ENCODE results near the gene CYB561D1. TPM values are rescaled to one million over a fixed set of nuclear protein-coding genes. Genes with fewer than 3 reads are reported as not detected.

The CYB561D1 gene
- total and polyA plus RNA-seq, 2 of the 13 experiments (the other 11 are each of a cell fraction or from before 2014, with no cell fraction given) = 3.9 to 4.1 TPM

GRCh38 chr1:109532365-109533136 lies 38.7 kb downstream of the CYB561D1 start (continued):
- TF ChIP-seq FOXP4 (CRISPR knock-in tag; IDR thresholded peaks at IDR 0.05) = 0 out of 2 replicates have a peak, but pooled peaks have one; percentile 4
- no peak for TF ChIP-seq ARID2 (CRISPR knock-in tag; IDR thresholded peaks at IDR 0.05; ENCODE audit: borderline replicate concordance)
- TF ChIP-seq MEIS1 (CRISPR knock-in tag; IDR thresholded peaks at IDR 0.05; ENCODE audit: borderline replicate concordance) = peak; percentile 87; the same call in 1 of the 2 replicates
- TF ChIP-seq ETV5 (CRISPR knock-in tag; IDR thresholded peaks at IDR 0.05; ENCODE audit: borderline replicate concordance) = peak; percentile 82
- TF ChIP-seq ELF1 (CRISPR knock-in tag; IDR thresholded peaks at IDR 0.05) = peak; percentile 50; the same call in 1 of the 2 replicates
- TF ChIP-seq RAD21 (CRISPR knock-in tag; IDR thresholded peaks at IDR 0.05) = peak; percentile 83
- TF ChIP-seq NR2F6 (IDR thresholded peaks at IDR 0.05) = no peak
- TF ChIP-seq NR2F6 (CRISPR knock-in tag; IDR thresholded peaks at IDR 0.05) = 0 out of 2 replicates have a peak, but pooled peaks have one; percentile 8
- TF ChIP-seq KLF13 (CRISPR knock-in tag; IDR thresholded peaks at IDR 0.05) = peak; percentile 22; the same call in 1 of the 2 replicates
- TF ChIP-seq PHF21A (CRISPR knock-in tag; IDR thresholded peaks at IDR 0.05) = no peak
- peak; percentile 25; the same call in 1 of the 2 replicates for TF ChIP-seq ELF4 (CRISPR knock-in tag; IDR thresholded peaks at IDR 0.05; ENCODE audit: borderline replicate concordance)
- TF ChIP-seq THAP11 (CRISPR knock-in tag; IDR thresholded peaks at IDR 0.05) = peak; percentile 22; the same call in 1 of the 2 replicates
- TF ChIP-seq PATZ1 (CRISPR knock-in tag; IDR thresholded peaks at IDR 0.05) = peak; percentile 73
- 0 out of 2 replicates have a peak, but pooled peaks have one; percentile 36 for TF ChIP-seq ZNF556 (CRISPR knock-in tag; IDR thresholded peaks at IDR 0.05; ENCODE audit: borderline replicate concordance)
- TF ChIP-seq GATAD1 (CRISPR knock-in tag; IDR thresholded peaks at IDR 0.05) = 0 out of 2 replicates have a peak, but pooled peaks have one; percentile 11
- peak; percentile 27; the same call in 1 of the 2 replicates for TF ChIP-seq HNF1B (CRISPR knock-in tag; IDR thresholded peaks at IDR 0.05)
- peak; percentile 60 for TF ChIP-seq SMC3 (IDR thresholded peaks at IDR 0.05; ENCODE audit: low read length)
- TF ChIP-seq SP4 (CRISPR knock-in tag; IDR thresholded peaks at IDR 0.05) = no peak
- peak; percentile 36; the same call in 1 of the 2 replicates for TF ChIP-seq MAZ (IDR thresholded peaks at IDR 0.05; ENCODE audit: borderline replicate concordance, low read depth, low read length)
- TF ChIP-seq MAZ (CRISPR knock-in tag; IDR thresholded peaks at IDR 0.05; ENCODE audit: low read depth) = no peak; the same call in none of the 2 replicates
- peak; percentile 50; the same call in 1 of the 2 replicates for TF ChIP-seq ZNF580 (CRISPR knock-in tag; IDR thresholded peaks at IDR 0.05; ENCODE audit: borderline replicate concordance, low read depth)
- 0 out of 2 replicates have a peak, but pooled peaks have one; percentile 48 for TF ChIP-seq ZNF784 (CRISPR knock-in tag; IDR thresholded peaks at IDR 0.05; ENCODE audit: borderline replicate concordance)
- TF ChIP-seq NR2C2 (CRISPR knock-in tag; IDR thresholded peaks at IDR 0.05; ENCODE audit: borderline replicate concordance) = 0 out of 2 replicates have a peak, but pooled peaks have one; percentile 20
